Neural cell (in vitro differentiated cells): ENCODE results near the gene VKORC1. TPM values are rescaled to one million over a fixed set of nuclear protein-coding genes. Genes with fewer than 3 reads are reported as not detected.

Experiments
- H2AFZ ChIP-seq: fragments of 200-600, 300-800 bp; sonication (generic), shearing (Covaris generic); 2 replicates; pipeline ENCODE4 v1.6.0; 2014; ENCODE audit warnings: low read depth, mild to moderate bottlenecking, antibody characterized with exemption, low read length, moderate library complexity
- H3F3A ChIP-seq: fragments of 200-600 bp; shearing (Covaris generic); 2 replicates; pipeline ENCODE4 v1.6.1; 2016; ENCODE audit warnings: mild to moderate bottlenecking, moderate library complexity, mixed read lengths, antibody characterized with exemption, low read length; ENCODE audit not compliant: insufficient read depth, poor library complexity, severe bottlenecking
- H3K27ac ChIP-seq: fragments of 200-600, 300-800 bp; sonication (generic), shearing (Covaris generic); 2 replicates; pipeline ENCODE4 v1.5.1; 2014; ENCODE audit warnings: mild to moderate bottlenecking, low read length, moderate library complexity
- H3K27me3 ChIP-seq: fragments of 300-800, 200-600 bp; sonication (generic), shearing (Covaris generic); 2 replicates; pipeline ENCODE4 v1.6.0; 2014; ENCODE audit warnings: mild to moderate bottlenecking, low read depth, low read length, moderate library complexity; ENCODE audit not compliant: insufficient read depth
- H3K36me3 ChIP-seq: fragments of 300-800, 200-600 bp; sonication (generic), shearing (Covaris generic); 2 replicates; pipeline ENCODE4 v1.5.1; 2014; ENCODE audit warnings: mild to moderate bottlenecking, antibody characterized with exemption, low read length, moderate library complexity; ENCODE audit not compliant: insufficient read depth
- H3K4me2 ChIP-seq: fragments of 300-800, 200-600 bp; sonication (generic), shearing (Covaris generic); 2 replicates; pipeline ENCODE4 v1.6.0; 2014; ENCODE audit warnings: mild to moderate bottlenecking, low read length
- H3K4me3 ChIP-seq: fragments of 300-800, 200-600 bp; sonication (generic), shearing (Covaris generic); 2 replicates; pipeline ENCODE4 v1.5.1; 2014; ENCODE audit warnings: mild to moderate bottlenecking, low read length, moderate library complexity
- H3K79me2 ChIP-seq: fragments of 200-600 bp; shearing (Covaris generic); replicated peaks from 2 replicates; pipeline ENCODE4 v1.6.0; 2014; ENCODE audit warnings: mild to moderate bottlenecking, low read length, moderate library complexity; ENCODE audit not compliant: insufficient read depth
- H3K9ac ChIP-seq: fragments of 300-800, 200-600 bp; sonication (generic), shearing (Covaris generic); 2 replicates; pipeline ENCODE4 v1.6.1; 2016; ENCODE audit warnings: mild to moderate bottlenecking, low read length, mixed read lengths
- H3K9me2 ChIP-seq: fragments of 200-600 bp; shearing (Covaris generic); 2 replicates; pipeline ENCODE4 v1.6.1; 2016; ENCODE audit warnings: mild to moderate bottlenecking, low read length, mixed read lengths; ENCODE audit not compliant: insufficient read depth
- H3K9me3 ChIP-seq: fragments of 200-600, 300-800 bp; sonication (generic), shearing (Covaris generic); 2 replicates; pipeline ENCODE4 v1.6.1; 2016; ENCODE audit warnings: mild to moderate bottlenecking, mixed run types, low read length, moderate library complexity, mixed read lengths
- H4K20me1 ChIP-seq: fragments of 200-600 bp; shearing (Covaris generic); 2 replicates; pipeline ENCODE4 v1.6.1; 2016; ENCODE audit warnings: mild to moderate bottlenecking, mixed run types; ENCODE audit not compliant: insufficient read depth
- CTCF ChIP-seq: fragments of 450-650 bp; IDR thresholded peaks from 2 replicates; pipeline ENCODE4 v1.5.1; 2014; ENCODE audit warnings: antibody characterized with exemption, mild to moderate bottlenecking, moderate library complexity; ENCODE audit not compliant: poor library complexity, severe bottlenecking
- EP300 ChIP-seq: fragments of 450-650 bp; conservative IDR thresholded peaks from 2 replicates; pipeline ENCODE4 v1.6.1; 2014; ENCODE audit warnings: antibody characterized with exemption, mild to moderate bottlenecking, moderate library complexity; ENCODE audit not compliant: poor library complexity, severe bottlenecking
- EZH2 ChIP-seq: fragments of 200-600, 300-800 bp; shearing (Covaris generic), sonication (generic); IDR thresholded peaks from 2 replicates; pipeline ENCODE4 v1.6.1; 2014; ENCODE audit warnings: antibody characterized with exemption, low read length, borderline replicate concordance, mild to moderate bottlenecking; ENCODE audit not compliant: insufficient read depth, poor library complexity, severe bottlenecking
- MXI1 ChIP-seq: fragments of 450-650 bp; conservative IDR thresholded peaks from 2 replicates; pipeline ENCODE4 v1.6.1; 2014; ENCODE audit warnings: antibody characterized with exemption, mild to moderate bottlenecking; ENCODE audit not compliant: poor library complexity, severe bottlenecking
- POLR2AphosphoS5 ChIP-seq: IDR thresholded peaks from 2 replicates; pipeline ENCODE4 v1.6.1; 2012
- RAD21 ChIP-seq: fragments of 450-650 bp; conservative IDR thresholded peaks from 2 replicates; pipeline ENCODE4 v1.6.1; 2014; ENCODE audit warnings: antibody characterized with exemption, mild to moderate bottlenecking, moderate library complexity
- REST ChIP-seq: IDR thresholded peaks from 2 replicates; pipeline ENCODE4 v1.6.1; 2012; ENCODE audit warnings: borderline replicate concordance
- SMC3 ChIP-seq: fragments of 450-650 bp; conservative IDR thresholded peaks from 2 replicates; pipeline ENCODE4 v1.6.1; 2014; ENCODE audit warnings: antibody characterized with exemption, mild to moderate bottlenecking, moderate library complexity; ENCODE audit not compliant: poor library complexity
- TAF1 ChIP-seq: IDR thresholded peaks from 2 replicates; pipeline ENCODE4 v1.6.1; 2012; ENCODE audit warnings: low read depth
- polyA plus RNA-seq: library from polyadenylated mRNA; depleted of rRNA; stranded (reverse); fragments of >200 nt; gene quantifications from 2 replicates; pipeline ENCODE4 v1.2.3, GENCODE V29; 2014

Gene VKORC1
- polyA plus RNA-seq, 1 donor from 2014 or later: 105 TPM

- Histone ChIP-seq H3F3A (no peaks in the 10 kb centered on the region), H3K36me3 (peaks cover 7% of the 10 kb centered on the region), H3K9me2 (no peaks in the 10 kb centered on the region), H3K4me2 (no peak overlapping the region), H3K27me3 (no peaks in the 10 kb centered on the region), H3K4me3 (no peak overlapping the region), H4K20me1 (no peaks in the 10 kb centered on the region), H2AFZ (no peak overlapping the region), H3K27ac (no peak overlapping the region), H3K9ac (no peak overlapping the region), H3K79me2 (peaks cover 13% of the 10 kb centered on the region), H3K9me3 (no peaks in the 10 kb centered on the region)
- no peak for TF ChIP-seq MXI1
- no peak for TF ChIP-seq REST
- no peak for TF ChIP-seq EZH2
- TF ChIP-seq POLR2AphosphoS5: no peak
- no peak for TF ChIP-seq SMC3
- TF ChIP-seq EP300: no peak
- no peak for TF ChIP-seq RAD21
- TF ChIP-seq TAF1: no peak
- TF ChIP-seq CTCF: no peak
Observed at GRCh38 chr16:31064882-31065461, 29.6 kb downstream of the VKORC1 start.

GRCh38 chr16:31063843-31064611, 30.6 kb downstream of the VKORC1 start:
- no peak overlapping the region for H2AFZ ChIP-seq
- no peak for TF ChIP-seq MXI1
- TF ChIP-seq CTCF: no peak
- no peak for TF ChIP-seq EZH2
- TF ChIP-seq TAF1: no peak
- no peak for TF ChIP-seq REST
- no peak for TF ChIP-seq EP300
- TF ChIP-seq SMC3: no peak
- no peak for TF ChIP-seq POLR2AphosphoS5
- no peak for TF ChIP-seq RAD21
- peaks cover 7% of the 10 kb centered on the region for H3K36me3 ChIP-seq
- H3K9me3 ChIP-seq: no peaks in the 10 kb centered on the region
- no peaks in the 10 kb centered on the region for H3K27me3 ChIP-seq
- peaks cover 10% of the 10 kb centered on the region for H3K79me2 ChIP-seq
- no peak overlapping the region for H3K27ac ChIP-seq
- no peaks in the 10 kb centered on the region for H3F3A ChIP-seq
- no peaks in the 10 kb centered on the region for H4K20me1 ChIP-seq
- no peak overlapping the region for H3K4me2 ChIP-seq
- H3K4me3 ChIP-seq: no peak overlapping the region
- H3K9me2 ChIP-seq: no peaks in the 10 kb centered on the region
- H3K9ac ChIP-seq: no peak overlapping the region
